ENCODE measurements around the gene PANX1.

The PANX1 gene

GRCh38 chr11:94130298-94131046 is 1.8 kb downstream of the PANX1 start:
- no peak for FAIRE-seq

- no peak for FAIRE-seq
These were observed 2.5 kb downstream of the PANX1 start for GRCh38 chr11:94131047-94131717.

GRCh38 chr11:94131718-94132115 is 3.1 kb downstream of the PANX1 start:
- FAIRE-seq: no peak

- no peak for FAIRE-seq
These were observed 3.5 kb downstream of the PANX1 start for GRCh38 chr11:94132152-94132558.

GRCh38 chr11:94132823-94133408 is 4.3 kb downstream of the PANX1 start:
- no peak for FAIRE-seq

GRCh38 chr11:94133752-94134151 is 5.1 kb downstream of the PANX1 start:
- FAIRE-seq: no peak

GRCh38 chr11:94134651-94135512 is 6.2 kb downstream of the PANX1 start:
- FAIRE-seq: no peak

- FAIRE-seq: no peak
These were observed 10.8 kb downstream of the PANX1 start for GRCh38 chr11:94139416-94139815.

- no peak for FAIRE-seq
These were observed 11.6 kb downstream of the PANX1 start for GRCh38 chr11:94140154-94140655.

GRCh38 chr11:94141511-94142307 is 13.1 kb downstream of the PANX1 start:
- no peak for FAIRE-seq

- no peak for FAIRE-seq
These were observed 14.0 kb downstream of the PANX1 start for GRCh38 chr11:94142308-94143281.

- no peak for FAIRE-seq
These were observed 15.6 kb downstream of the PANX1 start for GRCh38 chr11:94144216-94144615.

GRCh38 chr11:94144664-94145063 is 16.0 kb downstream of the PANX1 start:
- FAIRE-seq: no peak

GRCh38 chr11:94145431-94145830 is 16.8 kb downstream of the PANX1 start:
- FAIRE-seq: no peak

- FAIRE-seq: no peak
These were observed 17.3 kb downstream of the PANX1 start for GRCh38 chr11:94145916-94146315.

- FAIRE-seq: no peak
These were observed 18.8 kb downstream of the PANX1 start for GRCh38 chr11:94147433-94147845.

GRCh38 chr11:94148189-94148588 is 19.5 kb downstream of the PANX1 start:
- FAIRE-seq: no peak

- FAIRE-seq: no peak
These were observed 20.9 kb downstream of the PANX1 start for GRCh38 chr11:94149431-94150017.

- no peak for FAIRE-seq
These were observed 21.4 kb downstream of the PANX1 start for GRCh38 chr11:94150056-94150455.
